NCI-H187 (cell line): ENCODE results near the gene WDR36.

ENCODE experiments used
- DNase-seq, 2 experiments: peaks; one replicate each; lab custom pipeline; 2025; lab: John Stamatoyannopoulos, UW

The WDR36 gene

GRCh38 chr5:111106320-111106948 is 14.3 kb downstream of the WDR36 start:
- DNase-seq, result no peak

GRCh38 chr5:111107371-111107770 is 15.2 kb downstream of the WDR36 start:
- no peak for DNase-seq

- no peak for DNase-seq
Observed at GRCh38 chr5:111111956-111112355, 19.8 kb downstream of the WDR36 start.

GRCh38 chr5:111113678-111114077 is 21.5 kb downstream of the WDR36 start:
- no peak for DNase-seq

GRCh38 chr5:111115229-111115628 is 23.1 kb downstream of the WDR36 start:
- DNase-seq, result no peak

GRCh38 chr5:111116550-111116949 is 24.4 kb downstream of the WDR36 start:
- DNase-seq, result no peak

GRCh38 chr5:111117136-111117535 is 25.0 kb downstream of the WDR36 start:
- DNase-seq, result no peak

GRCh38 chr5:111119221-111119620 is 27.1 kb downstream of the WDR36 start:
- no peak for DNase-seq

GRCh38 chr5:111119856-111120255 is 27.7 kb downstream of the WDR36 start:
- DNase-seq, result no peak

- no peak for DNase-seq
Observed at GRCh38 chr5:111120911-111121310, 28.8 kb downstream of the WDR36 start.

GRCh38 chr5:111121926-111122325 is 29.8 kb downstream of the WDR36 start:
- DNase-seq, result no peak

GRCh38 chr5:111122398-111122797 is 30.2 kb downstream of the WDR36 start:
- no peak for DNase-seq

- no peak for DNase-seq
Observed at GRCh38 chr5:111124793-111125192, 32.6 kb downstream of the WDR36 start.

GRCh38 chr5:111126896-111127295 is 34.7 kb downstream of the WDR36 start:
- no peak for DNase-seq

GRCh38 chr5:111127453-111128195 is 35.5 kb downstream of the WDR36 start:
- no peak for DNase-seq

GRCh38 chr5:111129938-111130337 is 37.8 kb downstream of the WDR36 start:
- no peak for DNase-seq

GRCh38 chr5:111131356-111131755 is 39.2 kb downstream of the WDR36 start:
- DNase-seq, result no peak

GRCh38 chr5:111132076-111132475 is 39.9 kb downstream of the WDR36 start:
- no peak for DNase-seq

- DNase-seq, result no peak
Observed at GRCh38 chr5:111132731-111133435, 40.7 kb downstream of the WDR36 start.

- no peak for DNase-seq
Observed at GRCh38 chr5:111133436-111133751, 41.2 kb downstream of the WDR36 start.

- no peak for DNase-seq
Observed at GRCh38 chr5:111134087-111134486, 41.9 kb downstream of the WDR36 start.

GRCh38 chr5:111134864-111135263 is 42.7 kb downstream of the WDR36 start:
- DNase-seq, result no peak

GRCh38 chr5:111135363-111135762 is 43.2 kb downstream of the WDR36 start:
- DNase-seq, result no peak
